Breast epithelium (tissue), 3 donors: ENCODE measurements around the gene CANX.

ENCODE experiments used
- CTCF ChIP-seq, 3 donors: fragments of 450-650 bp; IDR thresholded peaks; one replicate each; pipeline ENCODE4 v1.5.1; 2016 to 2017; ENCODE audit warnings: antibody characterized with exemption in 3 of 3, mild to moderate bottlenecking in 3 of 3, moderate library complexity in 3 of 3
- POLR2A ChIP-seq: fragments of 450-650 bp; IDR thresholded peaks from one replicate; pipeline ENCODE4 v1.6.1; 2016; ENCODE audit warnings: antibody characterized with exemption, mild to moderate bottlenecking, moderate library complexity

- TF ChIP-seq POLR2A, result no peak
- TF ChIP-seq CTCF (IDR thresholded peaks at IDR 0.05), result no peak
These were observed 4.2 kb upstream of the CANX start for GRCh38 chr5:179694561-179694960.
